Subcutaneous abdominal adipose tissue (tissue), 5 donors: ENCODE results near the gene TEX52.
"Not testable (repeated sequence)": the region's sequence is repeated elsewhere in the genome, so short reads cannot be mapped to it uniquely, and the experiment has no call there.

Source experiments
- H3K27ac ChIP-seq: one replicate; pipeline ENCODE4 v1.7.0; 2013; ENCODE audit warnings: low read depth, mild to moderate bottlenecking, inconsistent platforms, low read length, moderate library complexity
- H3K27me3 ChIP-seq, 5 donors: one replicate each; pipeline ENCODE4 v1.7.0; 2013; ENCODE audit warnings: low read length in 5 of 5, inconsistent platforms in 1 of 5; ENCODE audit not compliant: control insufficient read depth in 5 of 5, insufficient read depth in 4 of 5
- H3K36me3 ChIP-seq, 5 donors: one replicate each; pipeline ENCODE4 v1.7.0; 2013; ENCODE audit warnings: low read length in 5 of 5; ENCODE audit not compliant: control insufficient read depth in 5 of 5, insufficient read depth in 5 of 5
- H3K4me1 ChIP-seq, 5 donors: one replicate each; pipeline ENCODE4 v1.7.0; 2013; ENCODE audit warnings: low read length in 5 of 5, mild to moderate bottlenecking in 3 of 5, moderate library complexity in 1 of 5; ENCODE audit not compliant: control insufficient read depth in 5 of 5, insufficient read depth in 5 of 5
- H3K4me3 ChIP-seq, 5 donors: one replicate each; pipeline ENCODE4 v1.7.0; 2013; ENCODE audit warnings: low read length in 5 of 5, low read depth in 1 of 5
- H3K9ac ChIP-seq, 5 donors: one replicate each; pipeline ENCODE4 v1.7.0; 2013; ENCODE audit warnings: low read length in 5 of 5, mild to moderate bottlenecking in 4 of 5, moderate library complexity in 3 of 5
- H3K9me3 ChIP-seq, 5 donors: one replicate each; pipeline ENCODE4 v1.7.0; 2013; ENCODE audit warnings: low read length in 5 of 5; ENCODE audit not compliant: control insufficient read depth in 5 of 5
- donor health status: healthy.
- donor health status: healthy.
- donor health status: healthy.
- donor health status: healthy.
- donor health status: healthy.

The TEX52 gene

DNA sequence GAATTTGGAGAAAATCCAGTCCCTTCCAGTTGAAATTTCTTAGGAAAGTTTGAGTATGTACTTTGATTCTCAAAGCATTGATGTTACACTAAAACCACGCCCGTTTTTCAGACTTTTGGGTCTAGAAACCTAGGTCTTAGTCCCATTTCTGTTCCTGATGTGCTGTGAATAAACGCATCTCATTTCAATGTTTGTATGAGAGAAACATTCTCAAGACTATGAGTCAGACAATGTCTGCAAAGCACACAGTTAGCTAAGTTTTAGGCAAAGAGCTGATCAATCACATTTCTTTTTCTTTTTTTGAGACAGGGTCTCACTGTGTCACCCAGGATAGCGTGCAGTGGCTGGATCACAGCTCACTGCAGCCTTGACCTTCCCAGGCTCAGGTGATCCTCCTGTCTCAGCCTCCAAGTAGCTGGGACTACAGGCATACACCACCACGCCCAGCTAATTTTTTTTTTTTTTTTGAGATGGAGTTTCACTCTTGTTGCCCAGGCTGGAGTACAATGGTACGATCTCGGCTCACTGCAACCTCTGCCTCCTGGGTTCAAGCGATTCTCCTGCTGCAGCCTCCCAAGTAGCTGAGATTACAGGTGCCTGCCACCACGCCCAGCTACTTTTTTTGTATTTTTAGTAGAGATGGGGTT is 12.3 kb upstream of the TEX52 start:
- not testable (repeated sequence) for H3K4me3 ChIP-seq, H3K9me3 ChIP-seq, H3K27me3 ChIP-seq, H3K4me1 ChIP-seq, H3K27ac ChIP-seq, H3K36me3 ChIP-seq, H3K9ac ChIP-seq

GRCh38 chr12:2864198-2864597 is 7.4 kb upstream of the TEX52 start:
- Histone ChIP-seq H3K27me3 (no peaks in the 10 kb centered on the region), H3K36me3 (peaks cover 0 to 5% (median 3%) of the 10 kb centered on the region in 5 donors), H3K9ac (no peak overlapping the region), H3K27ac (no peak overlapping the region), H3K4me3 (no peak overlapping the region), H3K4me1 (no peaks in the 10 kb centered on the region), H3K9me3 (no peaks in the 10 kb centered on the region)

DNA sequence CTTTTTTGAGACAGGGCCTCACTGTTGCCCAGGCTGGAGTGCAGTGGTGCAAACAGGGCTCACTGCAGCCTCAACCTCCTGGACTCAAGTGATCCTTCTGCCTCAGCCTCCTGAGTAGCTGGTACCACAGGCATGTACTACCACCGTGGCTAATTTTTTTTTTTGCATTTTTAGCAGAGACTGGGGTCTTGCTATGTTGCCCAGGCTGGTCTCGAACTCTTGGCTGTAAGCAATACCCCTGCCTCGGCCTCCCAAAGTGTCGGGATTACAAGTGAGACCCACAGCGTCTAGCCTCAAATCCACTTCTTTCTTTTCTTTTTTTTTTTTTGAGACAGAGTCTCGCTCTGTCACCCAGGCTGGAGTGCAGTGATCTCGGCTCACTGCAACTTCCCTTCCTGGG is 6.6 kb upstream of the TEX52 start:
- not testable (repeated sequence) for H3K27me3 ChIP-seq, H3K4me1 ChIP-seq, H3K9me3 ChIP-seq, H3K27ac ChIP-seq, H3K4me3 ChIP-seq, H3K9ac ChIP-seq, H3K36me3 ChIP-seq

- Histone ChIP-seq H3K27me3 (no peaks in the 10 kb centered on the region), H3K9me3 (no peaks in the 10 kb centered on the region), H3K36me3 (peaks cover 3 to 10% (median 5%) of the 10 kb centered on the region in 5 donors), H3K9ac (no peak overlapping the region), H3K4me3 (no peak overlapping the region), H3K27ac (no peak overlapping the region), H3K4me1 (no peaks in the 10 kb centered on the region)
Observed at GRCh38 chr12:2862876-2863275, 6.0 kb upstream of the TEX52 start.

- Histone ChIP-seq H3K36me3 (peaks cover 3 to 15% (median 9%) of the 10 kb centered on the region in 5 donors), H3K27me3 (no peaks in the 10 kb centered on the region), H3K4me1 (no peaks in the 10 kb centered on the region)
Observed at GRCh38 chr12:2860170-2860569, 3.3 kb upstream of the TEX52 start.

GRCh38 chr12:2858944-2859421 is 2.1 kb upstream of the TEX52 start:
- H3K4me1 ChIP-seq = no peaks in the 10 kb centered on the region
- no peak overlapping the region for H3K27ac ChIP-seq
- no peaks in the 10 kb centered on the region for H3K9me3 ChIP-seq
- no peak overlapping the region for H3K9ac ChIP-seq
- no peaks in the 10 kb centered on the region for H3K27me3 ChIP-seq
- H3K4me3 ChIP-seq = no peak overlapping the region
- peaks cover 3 to 14% (median 9%) of the 10 kb centered on the region in 5 donors for H3K36me3 ChIP-seq

More at GRCh38 chr12:2860170-2860569, 3.3 kb upstream of the TEX52 start:
- Histone ChIP-seq H3K4me3 (no peak overlapping the region), H3K27ac (no peak overlapping the region), H3K9me3 (no peaks in the 10 kb centered on the region), H3K9ac (no peak overlapping the region)

GRCh38 chr12:2858334-2858733 is 1.5 kb upstream of the TEX52 start:
- Histone ChIP-seq H3K36me3 (peaks cover 3 to 14% (median 9%) of the 10 kb centered on the region in 5 donors), H3K9me3 (no peaks in the 10 kb centered on the region), H3K27me3 (no peaks in the 10 kb centered on the region), H3K27ac (no peak overlapping the region), H3K4me3 (no peak overlapping the region), H3K9ac (no peak overlapping the region), H3K4me1 (no peaks in the 10 kb centered on the region)

- H3K27ac ChIP-seq = no peak overlapping the region
- H3K27me3 ChIP-seq = no peaks in the 10 kb centered on the region
Observed at GRCh38 chr12:2857576-2857975, 737 bp upstream of the TEX52 start.

GRCh38 chr12:2856051-2856450 is 788 bp downstream of the TEX52 start:
- Histone ChIP-seq H3K27ac (no peak overlapping the region), H3K4me3 (no peak overlapping the region), H3K4me1 (no peaks in the 10 kb centered on the region), H3K27me3 (no peaks in the 10 kb centered on the region), H3K9ac (no peak overlapping the region), H3K9me3 (no peaks in the 10 kb centered on the region), H3K36me3 (peaks cover 3 to 14% (median 9%) of the 10 kb centered on the region in 5 donors)

More at GRCh38 chr12:2857576-2857975, 737 bp upstream of the TEX52 start:
- H3K9ac ChIP-seq = no peak overlapping the region
- no peaks in the 10 kb centered on the region for H3K9me3 ChIP-seq
- no peak overlapping the region for H3K4me3 ChIP-seq
- peaks cover 3 to 14% (median 9%) of the 10 kb centered on the region in 5 donors for H3K36me3 ChIP-seq
- no peaks in the 10 kb centered on the region for H3K4me1 ChIP-seq

GRCh38 chr12:2855546-2855945 is 1.3 kb downstream of the TEX52 start:
- H3K27me3 ChIP-seq = no peaks in the 10 kb centered on the region
- no peak overlapping the region for H3K27ac ChIP-seq
- H3K36me3 ChIP-seq = peaks cover 3 to 14% (median 9%) of the 10 kb centered on the region in 5 donors
- H3K9ac ChIP-seq = no peak overlapping the region
- H3K4me3 ChIP-seq = no peak overlapping the region
- H3K4me1 ChIP-seq = no peaks in the 10 kb centered on the region
- no peaks in the 10 kb centered on the region for H3K9me3 ChIP-seq
